CD4-positive, alpha-beta T cell treated with Interleukin-6 for 4 hours (primary cell): ENCODE data around the gene ELP5.
A peak's percentile ranks its signal among the peaks of the same experiment; 100 is the strongest.

ENCODE experiments used
- DNase-seq: peaks from one replicate; pipeline ENCODE4 v3.0.0-alpha.2; 2020; ENCODE audit warnings: mixed read lengths

The ELP5 gene

DNA sequence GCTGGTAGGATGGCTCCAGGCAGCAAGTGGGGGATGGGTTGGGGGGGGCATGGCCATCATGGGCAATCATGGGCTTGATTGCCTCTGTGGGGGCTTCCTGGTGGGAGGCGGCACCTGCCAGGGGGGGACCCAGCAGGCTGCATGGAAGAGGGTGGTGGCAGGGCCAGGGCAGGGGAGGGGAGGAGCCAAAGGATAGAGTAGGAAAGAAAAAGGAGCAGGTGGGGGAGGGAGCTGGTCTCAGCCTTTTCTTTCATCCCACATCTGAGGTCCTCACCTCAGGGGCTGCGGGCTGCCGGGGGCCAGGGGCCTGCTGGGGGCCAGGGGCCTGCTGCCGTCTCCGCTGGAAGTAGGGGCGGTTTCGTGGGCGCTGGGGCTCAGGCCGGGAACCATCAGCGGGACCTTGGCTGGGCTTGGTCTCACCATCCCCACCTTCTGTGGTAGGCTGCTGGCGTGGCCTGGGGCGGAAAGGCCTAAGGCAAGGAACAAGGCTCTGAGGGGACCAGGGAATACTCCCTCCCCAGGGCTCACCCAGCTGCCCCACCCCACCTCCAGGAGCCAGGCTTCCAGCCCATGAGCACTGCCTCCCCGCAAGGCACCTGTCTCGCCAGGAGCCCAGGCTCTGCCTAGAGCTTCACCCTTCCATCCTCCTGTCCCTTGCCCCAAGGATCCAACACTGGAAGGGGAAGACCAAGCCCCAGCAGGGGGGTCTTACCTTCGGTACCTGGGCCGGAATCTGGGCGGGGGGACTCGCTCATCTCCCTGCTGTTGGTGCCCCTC lies 37.4 kb downstream of the ELP5 start:
- DNase-seq, result no peak

- no peak for DNase-seq
Measured at GRCh38 chr17:7290166-7290565, 38.2 kb downstream of the ELP5 start.

GRCh38 chr17:7290685-7291084 lies 38.7 kb downstream of the ELP5 start:
- no peak for DNase-seq

DNA sequence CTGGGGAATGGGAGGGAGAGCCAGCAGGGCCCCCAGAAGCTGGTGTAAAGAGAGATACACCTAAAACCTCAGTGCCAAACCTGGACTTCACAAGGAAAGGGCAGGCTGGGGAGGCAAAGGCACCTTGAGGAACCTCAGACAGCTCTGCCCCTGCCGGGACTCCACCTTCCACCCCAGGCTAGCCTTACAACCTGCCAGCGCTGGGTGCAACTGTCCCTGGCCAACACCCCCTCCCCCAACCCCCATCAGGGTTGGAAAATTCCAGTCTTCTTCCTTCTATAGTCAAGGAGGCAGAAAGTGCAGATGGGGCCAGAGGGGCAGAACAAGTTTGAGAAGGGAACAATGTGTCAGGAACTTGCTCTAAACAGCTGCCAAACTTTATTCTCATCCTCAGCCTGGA lies 40.2 kb downstream of the ELP5 start:
- no peak for DNase-seq

DNA sequence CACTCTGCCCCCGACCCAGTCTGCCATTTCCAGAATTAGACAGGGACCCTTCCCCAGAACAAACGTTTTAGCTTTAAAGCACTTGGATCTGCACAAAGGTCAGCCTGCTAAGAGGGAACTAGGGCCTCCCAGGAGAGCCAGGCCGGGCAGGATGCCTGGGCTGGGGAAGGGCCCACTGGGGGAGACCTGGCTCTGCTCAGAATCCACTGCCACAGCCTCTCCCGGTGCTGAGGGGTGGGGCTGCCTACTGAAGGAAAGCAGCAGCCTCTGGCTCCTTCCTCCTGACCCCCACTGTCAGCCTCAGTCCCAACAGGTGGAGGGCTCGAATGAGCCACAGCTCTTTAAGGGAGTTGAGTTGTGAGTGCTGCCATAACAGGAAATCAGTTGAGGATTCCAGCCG lies 40.7 kb downstream of the ELP5 start:
- no peak for DNase-seq

DNA sequence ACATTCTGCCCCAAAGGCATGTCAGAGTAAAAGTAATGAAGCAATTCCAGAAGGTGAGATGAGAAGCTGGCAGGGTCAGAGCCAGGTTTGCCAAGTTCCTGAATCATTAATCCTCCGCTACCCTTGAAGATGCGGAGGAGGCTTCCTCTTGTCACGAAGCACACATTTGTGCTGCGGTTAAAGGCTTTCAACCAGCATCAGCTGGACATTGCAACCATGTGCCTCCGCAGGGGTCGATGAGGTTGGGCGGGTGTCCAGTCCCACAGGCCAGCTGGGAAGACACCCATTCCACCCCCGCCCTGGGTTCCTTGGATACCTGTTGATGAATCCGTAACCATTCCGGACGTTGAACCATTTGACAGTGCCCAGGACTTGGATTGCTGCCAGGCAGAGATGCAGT lies 41.1 kb downstream of the ELP5 start:
- no peak for DNase-seq

DNA sequence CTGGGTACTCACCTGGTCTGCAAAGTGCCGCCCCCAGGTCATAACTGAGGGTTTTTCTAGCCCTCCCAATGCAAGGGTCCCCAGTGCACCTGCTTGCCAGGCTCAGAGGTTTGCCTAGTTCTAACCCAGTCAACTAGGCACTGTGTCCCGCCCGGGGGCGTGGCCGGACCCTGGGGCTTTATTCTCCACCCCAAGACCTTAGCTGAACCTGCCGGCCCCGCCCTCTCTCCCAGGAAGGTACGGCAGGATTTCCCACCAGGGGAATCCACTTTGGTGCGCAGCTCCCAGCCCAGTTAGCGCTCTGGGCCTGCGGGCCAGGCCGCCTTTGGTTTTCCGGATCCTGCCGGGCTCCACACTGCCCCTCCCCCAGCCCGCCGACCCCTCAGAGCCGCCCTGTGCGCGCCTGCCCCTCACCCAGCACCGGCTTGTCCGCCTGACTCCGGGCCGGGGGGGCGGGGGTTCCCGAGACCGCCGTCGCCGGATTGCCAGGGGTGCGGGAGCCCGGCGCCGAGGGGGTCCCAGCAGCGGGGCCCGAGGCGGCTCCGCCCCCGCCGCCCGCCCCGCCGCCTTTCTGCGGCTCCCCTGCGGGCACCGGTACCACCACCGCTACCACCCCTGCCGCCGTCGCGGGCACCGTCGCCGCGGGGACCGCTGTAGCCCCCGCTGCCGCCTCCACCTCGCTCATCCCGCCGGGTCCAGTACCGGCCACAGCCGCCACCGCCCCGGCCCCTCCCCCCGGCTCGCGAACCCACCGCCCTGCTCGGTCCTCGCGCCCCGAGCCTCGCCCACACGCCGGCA lies 42.0 kb downstream of the ELP5 start:
- DNase-seq, result peak; percentile 50

DNA sequence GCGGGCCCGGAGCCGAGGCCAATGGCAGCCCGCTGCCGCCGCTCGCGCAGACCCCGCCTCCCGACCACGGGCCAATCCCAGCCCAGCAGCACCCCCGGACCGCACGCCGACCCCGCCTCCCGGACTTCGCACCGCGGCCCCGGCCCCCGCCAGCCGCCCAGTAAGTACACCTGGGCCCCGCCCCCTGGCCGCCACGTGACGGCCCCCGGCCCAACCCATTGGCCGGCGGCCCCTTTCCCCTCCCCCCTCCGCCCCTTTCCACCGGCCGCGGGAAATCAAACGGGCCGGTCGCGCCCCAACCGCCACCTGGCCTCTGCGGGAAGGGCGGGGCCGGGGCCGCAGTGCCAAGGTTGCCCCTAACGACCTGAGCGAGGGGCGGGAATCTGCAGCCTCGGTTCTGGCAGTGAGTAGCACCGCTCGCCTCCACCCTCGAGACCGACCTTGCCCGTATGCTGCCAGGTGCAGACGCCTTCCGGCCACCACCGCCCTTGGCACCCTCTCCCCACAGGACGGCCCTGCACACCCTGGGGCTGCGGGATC lies 42.7 kb downstream of the ELP5 start, which contains the start of gene YBX2:
TSS of gene YBX2 (minus strand) at position 26 of the 540 bp plus-strand sequence. CDS start 139 bp downstream, outside the sequence.
- DNase-seq, result peak; percentile 82

- no peak for DNase-seq
Measured at GRCh38 chr17:7295230-7296180, 43.5 kb downstream of the ELP5 start.

DNA sequence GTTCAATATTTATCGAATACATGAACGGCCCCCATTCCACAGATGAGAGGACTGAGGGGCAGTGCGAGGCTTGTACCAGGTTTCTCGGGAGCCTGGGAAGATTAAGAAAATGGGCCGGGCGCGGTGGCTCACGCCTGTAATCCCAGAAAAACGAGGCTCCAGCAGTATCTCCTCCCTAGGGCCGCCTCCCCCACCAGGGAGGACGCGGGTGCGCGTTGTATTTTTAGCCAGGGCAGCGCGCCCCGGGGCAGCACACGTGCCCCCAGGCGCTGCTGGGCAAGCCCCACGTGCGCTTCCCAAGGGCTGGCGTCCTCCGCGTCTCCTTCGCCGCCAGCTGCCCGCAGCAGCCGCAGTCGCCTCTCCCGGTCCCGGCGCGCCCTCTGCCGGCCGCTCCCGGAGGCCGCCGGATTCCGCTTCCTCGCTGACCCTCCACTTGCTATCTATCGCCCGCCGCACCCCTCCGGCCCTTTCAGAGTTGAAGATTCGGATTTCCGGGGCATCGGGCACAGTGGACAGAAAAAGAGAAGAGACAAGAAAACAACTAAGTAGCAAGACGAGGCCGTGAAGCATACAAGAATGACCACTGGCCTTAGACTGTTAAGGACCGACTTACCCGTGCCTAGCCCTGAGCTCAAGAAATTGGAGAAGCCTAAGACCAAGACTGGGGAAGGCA lies 44.3 kb downstream of the ELP5 start:
- DNase-seq, result peak; percentile 76

DNA sequence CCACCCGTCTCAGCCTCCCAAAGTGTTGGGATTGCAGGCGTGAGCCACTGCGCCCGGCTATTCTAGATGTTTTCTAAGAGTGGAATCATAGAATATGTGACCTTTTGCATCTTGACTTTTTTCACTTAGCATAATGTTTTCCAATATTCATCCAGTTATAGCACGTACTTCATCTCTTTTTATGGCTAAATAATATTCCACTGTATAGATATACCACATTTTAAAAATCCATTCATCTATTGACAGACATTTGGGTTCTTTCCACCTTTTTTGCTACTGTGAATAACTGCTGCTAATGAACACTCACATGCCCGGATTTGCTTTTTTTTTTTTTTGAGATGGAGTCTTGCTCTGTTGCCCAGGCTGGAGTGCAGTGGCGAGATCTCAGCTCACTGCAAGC lies 52.2 kb downstream of the ELP5 start:
- no peak for DNase-seq

DNA sequence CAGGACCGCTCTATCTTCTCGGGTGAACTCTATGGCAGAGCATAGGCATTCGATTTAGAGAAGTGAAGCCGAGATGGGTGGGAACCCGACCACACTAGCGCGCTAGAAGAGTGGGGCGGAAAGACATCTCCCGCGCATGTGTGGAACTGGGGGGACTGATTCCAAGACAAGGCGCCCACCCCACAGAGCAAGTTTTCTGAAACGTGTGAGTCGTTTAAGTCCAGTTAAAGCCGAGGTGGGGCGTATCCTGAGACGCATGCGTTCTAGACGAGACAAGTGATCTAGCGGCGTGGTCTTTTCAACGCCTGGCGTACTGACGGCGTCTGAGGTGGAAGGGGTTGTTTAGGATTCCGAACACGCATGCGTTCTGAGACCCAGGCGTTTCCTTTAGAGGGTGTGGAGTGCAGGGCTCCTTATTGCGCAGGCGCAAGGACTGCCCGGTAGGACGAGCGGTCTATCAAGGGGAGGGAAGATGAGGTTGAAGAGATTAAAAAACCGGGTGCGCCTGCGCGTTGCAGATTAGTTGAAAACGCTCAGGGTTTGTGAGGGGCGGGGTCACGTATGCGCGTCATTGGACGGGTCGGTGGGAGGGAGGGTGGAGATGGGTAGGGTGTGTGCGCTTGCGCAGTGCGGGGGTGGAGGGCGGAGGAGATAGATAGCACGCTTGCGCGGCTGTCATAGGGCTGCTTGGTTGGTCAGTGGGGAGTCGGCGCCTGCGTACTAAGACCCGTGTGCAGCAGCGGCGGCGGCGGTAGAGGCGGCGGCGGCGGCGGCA lies 55.1 kb downstream of the ELP5 start, which contains the start of gene EIF5A:
TSS of gene EIF5A (plus strand) at position 718 of the 775 bp plus-strand sequence. CDS start 2,008 bp downstream, outside the sequence.
- peak; percentile 100 for DNase-seq

- peak; percentile 57 for DNase-seq
Measured at GRCh38 chr17:7307686-7308624, 55.9 kb downstream of the ELP5 start.

- peak; percentile 89 for DNase-seq
Measured at GRCh38 chr17:7308625-7309433, 56.8 kb downstream of the ELP5 start.
